ENCODE data around the gene TUBA4B. TPM values are rescaled to one million over a fixed set of nuclear protein-coding genes. Genes with fewer than 3 reads are reported as not detected.
"Not testable (repeated sequence)": the region's sequence is repeated elsewhere in the genome, so short reads cannot be mapped to it uniquely, and the experiment has no call there.

TUBA4B gene
- total RNA-seq, 2 donors from 2014 or later: not detected

DNA sequence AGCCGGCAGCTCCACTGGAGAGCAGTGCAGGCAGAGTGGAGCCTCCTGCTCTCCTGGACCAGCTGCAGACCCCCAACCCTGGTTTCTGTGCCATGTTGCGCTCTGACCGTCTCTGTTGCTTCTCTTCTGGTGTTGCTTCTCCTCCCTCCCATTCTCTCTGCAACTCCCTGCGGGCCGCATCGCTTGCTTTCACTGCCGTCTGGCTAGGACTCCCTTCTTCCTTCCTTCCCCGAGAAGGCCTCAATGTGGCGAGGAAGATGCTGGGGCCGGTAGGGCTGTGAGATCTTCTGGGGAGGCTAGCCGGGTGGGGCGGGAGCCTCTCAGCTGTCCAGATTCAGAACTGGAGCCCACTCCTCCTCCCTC, 32.3 kb downstream of the TUBA4B start:
- no peak for ATAC-seq
- intact Hi-C loops (cut with DNase I, micrococcal nuclease): no loop called here
- DNase-seq: no peak

GRCh38 chr2:219285894-219286425, 32.9 kb downstream of the TUBA4B start:
- no peak for DNase-seq
- intact Hi-C loops (cut with DNase I, micrococcal nuclease): no loop called here
- no peak for ATAC-seq

- no peak for ATAC-seq
- no peak for DNase-seq
- intact Hi-C loops (cut with DNase I, micrococcal nuclease): no loop called here
Observed at GRCh38 chr2:219286436-219287115, 33.5 kb downstream of the TUBA4B start.

- intact Hi-C loops (cut with DNase I, micrococcal nuclease); DNase-seq; ATAC-seq: not testable (repeated sequence)
Observed at GRCh38 chr2:219287116-219287440, 34.0 kb downstream of the TUBA4B start.

- intact Hi-C loops (cut with DNase I, micrococcal nuclease): no loop called here
- ATAC-seq: no peak
- DNase-seq: no peak
Observed at GRCh38 chr2:219287580-219288265, 34.7 kb downstream of the TUBA4B start.

GRCh38 chr2:219289195-219289536, 36.1 kb downstream of the TUBA4B start:
- ATAC-seq (no peak), DNase-seq (no peak)
- intact Hi-C loops (cut with DNase I, micrococcal nuclease): no loop called here

DNA sequence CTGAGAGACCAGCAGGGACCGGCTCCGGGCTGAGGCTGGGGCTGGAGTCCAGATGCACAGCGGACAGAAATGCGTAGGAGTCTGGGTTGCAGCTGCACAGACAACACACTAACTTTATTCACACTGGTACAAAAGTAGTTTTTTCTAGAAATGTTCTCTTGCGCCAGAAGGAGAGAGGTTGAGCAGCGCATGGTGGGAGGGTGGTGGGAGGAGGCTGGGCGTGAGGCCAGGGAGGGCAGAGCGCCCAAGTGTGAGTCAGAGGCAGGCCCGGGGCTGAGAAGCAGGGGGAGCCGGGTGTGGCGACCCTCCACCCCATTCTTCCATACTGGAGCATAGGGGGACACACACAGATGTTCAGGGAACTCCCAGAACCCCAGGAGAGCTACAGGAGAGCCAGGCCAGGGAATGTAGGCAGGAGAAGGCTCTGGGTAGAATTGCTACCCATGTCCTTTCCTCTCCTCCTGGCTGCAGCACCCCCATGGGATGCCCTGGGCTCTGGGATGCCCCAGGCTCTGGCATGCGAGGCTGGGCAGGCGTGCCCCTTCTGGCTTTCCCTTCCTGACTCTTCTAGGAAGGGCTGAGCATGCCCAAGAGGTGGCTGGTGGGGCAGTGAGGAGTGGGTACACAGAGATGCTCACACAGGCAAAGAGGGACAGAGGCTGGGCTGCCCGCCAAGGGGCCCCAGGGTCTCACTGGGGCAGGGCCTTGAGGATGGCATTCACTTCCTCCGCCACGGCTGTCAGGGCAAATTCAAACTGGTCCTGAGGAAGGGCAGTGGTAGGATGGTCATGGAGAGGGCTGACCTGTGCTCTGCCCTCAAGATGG, 36.7 kb downstream of the TUBA4B start:
- DNase-seq (peak in 1 of 2 donors; percentile 30), ATAC-seq (no peak)
- intact Hi-C loops (cut with DNase I, micrococcal nuclease): loop anchor here in 1 of 2 donors (10.0 kb wide), 1 partner anchor 125 kb away; the partner anchor contains the start of gene NHEJ1

DNA sequence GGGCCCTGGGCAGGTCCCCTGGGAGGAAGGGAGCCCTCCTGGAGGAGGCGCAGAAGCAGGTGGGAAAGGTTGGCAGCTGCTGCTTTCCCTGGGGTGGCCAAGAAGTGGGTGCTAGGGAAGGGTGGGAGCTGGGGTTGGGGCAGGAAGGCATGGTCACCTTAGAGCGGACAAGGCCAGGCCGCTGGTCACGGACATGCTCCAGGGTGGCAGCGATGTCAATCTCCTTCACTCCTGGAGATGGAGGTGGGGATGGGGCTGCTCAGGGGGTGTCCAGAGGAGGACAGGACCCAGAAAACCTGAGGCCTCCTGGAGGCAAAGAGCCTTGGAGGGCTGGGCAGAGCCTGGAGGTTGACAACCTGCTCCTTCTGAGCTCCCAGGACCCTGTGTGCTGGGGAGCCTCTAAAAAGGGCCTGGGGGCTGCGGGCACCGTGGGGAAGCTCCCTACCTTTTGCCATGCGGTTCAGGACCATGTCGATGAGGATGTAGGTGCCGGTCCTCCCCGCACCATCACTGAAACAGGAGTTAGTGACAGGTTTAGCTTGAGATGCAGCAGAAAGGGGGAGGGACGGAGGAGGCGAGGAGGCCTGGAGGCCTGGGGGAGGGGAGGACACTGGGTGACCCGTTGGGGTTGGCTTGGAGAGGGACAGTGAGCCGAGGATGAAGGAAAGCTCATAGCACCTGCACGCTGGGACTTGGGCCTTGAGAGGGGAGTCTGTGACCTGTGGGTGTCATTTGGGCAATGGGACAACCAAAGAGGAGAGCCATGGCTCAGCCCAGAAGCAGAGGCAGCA, 37.5 kb downstream of the TUBA4B start:
- no peak for DNase-seq
- intact Hi-C loops (cut with DNase I, micrococcal nuclease): loop anchor here in 1 of 2 donors (10.0 kb wide), 1 partner anchor 126 kb away; the partner anchor contains the start of gene NHEJ1
- no peak for ATAC-seq

DNA sequence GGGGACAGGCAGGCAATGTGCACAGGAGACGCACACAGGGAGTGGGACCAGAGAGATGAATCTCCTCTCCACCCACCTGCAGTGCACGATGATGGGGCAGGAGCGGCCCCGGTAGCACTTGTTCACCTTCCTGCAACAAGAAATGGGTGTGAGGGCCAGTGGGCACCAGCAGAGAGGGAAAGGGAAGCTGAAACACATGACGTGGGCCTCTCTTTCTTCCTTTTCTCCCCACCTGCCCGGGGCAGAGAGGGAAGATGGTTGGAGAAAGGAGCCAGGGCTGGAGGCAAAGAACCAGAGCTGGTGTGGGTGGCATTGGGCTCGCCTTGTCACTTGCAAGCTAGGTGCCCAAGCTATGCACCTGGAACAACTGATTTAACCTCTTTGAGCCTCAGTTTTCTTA, 38.4 kb downstream of the TUBA4B start:
- ATAC-seq (no peak), DNase-seq (no peak)
- intact Hi-C loops (cut with DNase I, micrococcal nuclease): loop anchor here in 1 of 2 donors (10.0 kb wide), 1 partner anchor 127 kb away; the partner anchor contains the start of gene NHEJ1

DNA sequence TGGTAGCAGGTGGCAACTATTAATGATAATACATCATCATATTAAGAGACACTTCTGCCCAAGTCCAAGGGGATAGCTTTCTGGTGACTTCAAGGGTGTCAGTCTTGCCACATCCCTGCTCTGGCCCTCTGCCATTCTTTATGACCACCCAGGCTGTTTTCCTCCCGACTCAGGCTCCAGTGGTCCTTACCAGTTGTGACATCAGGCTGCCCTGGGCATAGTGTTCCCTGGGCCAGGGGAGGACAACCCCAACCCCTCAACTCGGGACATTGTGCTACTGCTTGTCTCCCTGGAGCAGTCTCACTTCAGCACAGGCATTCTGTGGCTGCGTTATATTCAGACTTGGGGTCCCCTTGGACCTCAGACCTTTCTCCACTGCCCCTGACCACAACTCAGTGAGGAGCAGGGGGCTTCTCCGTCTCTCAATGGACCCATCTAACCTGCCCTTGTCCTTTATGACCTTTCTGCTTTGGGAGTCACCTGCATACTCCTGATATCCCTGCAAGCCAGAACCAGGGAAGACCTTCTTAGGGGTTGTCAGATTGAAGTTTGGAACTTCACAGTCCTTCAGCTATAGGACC, 39.0 kb downstream of the TUBA4B start:
- intact Hi-C loops (cut with DNase I, micrococcal nuclease): loop anchor here in 1 of 2 donors (10.0 kb wide), 1 partner anchor 127 kb away; the partner anchor contains the start of gene NHEJ1
- DNase-seq (no peak), ATAC-seq (no peak)

GRCh38 chr2:219292616-219293015, 39.6 kb downstream of the TUBA4B start:
- no peak for ATAC-seq
- intact Hi-C loops (cut with DNase I, micrococcal nuclease): loop anchor here in 1 of 2 donors (10.0 kb wide), 1 partner anchor 128 kb away; the partner anchor contains the start of gene NHEJ1
- no peak for DNase-seq

- DNase-seq (no peak), ATAC-seq (no peak)
- intact Hi-C loops (cut with DNase I, micrococcal nuclease): loop anchor here in 1 of 2 donors (10.0 kb wide), 1 partner anchor 129 kb away; the partner anchor contains the start of gene NHEJ1
Observed at GRCh38 chr2:219293736-219294231, 40.7 kb downstream of the TUBA4B start.

- peak; percentile 75 to 92 for DNase-seq
- intact Hi-C loops (cut with DNase I, micrococcal nuclease): loop anchor here in 1 of 2 donors (10.0 kb wide), 1 partner anchor 130 kb away; the partner anchor contains the start of gene NHEJ1
- peak; percentile 91 for ATAC-seq
Observed at GRCh38 chr2:219294356-219295351, 41.6 kb downstream of the TUBA4B start.

GRCh38 chr2:219296142-219296541, 43.1 kb downstream of the TUBA4B start:
- DNase-seq: peak in 1 of 2 donors; percentile 20
- ATAC-seq: no peak
- intact Hi-C loops (cut with DNase I, micrococcal nuclease): loop anchor here in 1 of 2 donors (10.0 kb wide), 1 partner anchor 131 kb away; the partner anchor contains the start of gene NHEJ1

GRCh38 chr2:219296631-219297391, 43.8 kb downstream of the TUBA4B start:
- no peak for ATAC-seq
- peak in 1 of 2 donors; percentile 21 for DNase-seq
- intact Hi-C loops (cut with DNase I, micrococcal nuclease): loop anchor here in 1 of 2 donors (10.0 kb wide), 1 partner anchor 132 kb away; the partner anchor contains the start of gene NHEJ1
